Measurements from ENCODE around the gene ING4. TPM values are rescaled to one million over a fixed set of nuclear protein-coding genes. Genes with fewer than 3 reads are reported as not detected.

The ING4 gene
- total RNA-seq, 6 donors from 2014 or later = 24.3 to 79.6 (median 33.8) TPM

GRCh38 chr12:6604259-6605029 is 58.5 kb downstream of the ING4 start:
- Histone ChIP-seq H3K9me3 (no peaks in the 10 kb centered on the region), H3K27ac (peak overlapping the region; percentile 73 to 99 (median 97)), H3K4me3 (peak overlapping the region in 3 of 4 donors; percentile 76 to 99 (median 98)), H3K4me1 (peaks cover 32 to 49% (median 41%) of the 10 kb centered on the region in 4 donors), H3K27me3 (no peaks in the 10 kb centered on the region), H3K36me3 (peaks cover 29 to 30% (median 29%) of the 10 kb centered on the region in 4 donors)
- TF ChIP-seq CTCF (IDR thresholded peaks at IDR 0.05) (no peak), POLR2AphosphoS5 (IDR thresholded peaks at IDR 0.05) (no peak), EP300 (IDR thresholded peaks at IDR 0.05) (no peak), POLR2A (IDR thresholded peaks at IDR 0.05) (no peak)
- 52 to 69% methylated on average over 6 of the region's 6 CpGs for WGBS, 2 donors
- no peak for DNase-seq
- ATAC-seq (ENCODE audit: low FRiP score in 2 of 2) = no peak

- peak overlapping the region in 2 of 4 donors; percentile 2 to 15 for H3K4me3 ChIP-seq
- H3K9me3 ChIP-seq = no peaks in the 10 kb centered on the region
- ATAC-seq (ENCODE audit: low FRiP score in 2 of 2) = no peak
- H3K27me3 ChIP-seq = no peaks in the 10 kb centered on the region
- H3K27ac ChIP-seq = peak overlapping the region; percentile 57 to 99 (median 68)
- 2 to 12% methylated on average over 4 of the region's 6 CpGs for WGBS, 2 donors
- peak in 1 of 2 donors; percentile 29 for DNase-seq
- H3K36me3 ChIP-seq = peaks cover 41 to 42% (median 42%) of the 10 kb centered on the region in 4 donors
- TF ChIP-seq POLR2AphosphoS5 (IDR thresholded peaks at IDR 0.05) (peak in 1 of 2 donors; percentile 19), EP300 (IDR thresholded peaks at IDR 0.05) (no peak), POLR2A (IDR thresholded peaks at IDR 0.05) (no peak), CTCF (IDR thresholded peaks at IDR 0.05) (no peak)
- H3K4me1 ChIP-seq = peaks cover 32 to 56% (median 41%) of the 10 kb centered on the region in 4 donors
Measured at GRCh38 chr12:6603095-6603567, 59.8 kb downstream of the ING4 start.

GRCh38 chr12:6602526-6602925 is 60.4 kb downstream of the ING4 start:
- 59 to 62% methylated on average over 3 of the region's 3 CpGs for WGBS, 2 donors
- TF ChIP-seq EP300 (IDR thresholded peaks at IDR 0.05) (no peak), CTCF (IDR thresholded peaks at IDR 0.05) (no peak), POLR2A (IDR thresholded peaks at IDR 0.05) (no peak), POLR2AphosphoS5 (IDR thresholded peaks at IDR 0.05) (no peak)
- Histone ChIP-seq H3K27me3 (no peaks in the 10 kb centered on the region), H3K4me1 (peaks cover 32 to 53% (median 36%) of the 10 kb centered on the region in 4 donors), H3K36me3 (peaks cover 47 to 48% (median 48%) of the 10 kb centered on the region in 4 donors), H3K27ac (peak overlapping the region; percentile 1 to 99 (median 68)), H3K9me3 (no peaks in the 10 kb centered on the region), H3K4me3 (no peak overlapping the region)
- DNase-seq (no peak), ATAC-seq (ENCODE audit: low FRiP score in 2 of 2) (no peak)

Small RNA genes lying within 50 kb of the gene (small RNA-seq; reads per million reads assigned to genes)
- 0 reads per million in 4 donors for gene RNU6-781P

Other genes with a start within 250 kb of the ING4 start
- 1 to 10 TPM in 5 of 6 donors, not detected in 1; 1.0 to 8.8 (median 3.3) TPM for gene CD27, start 218.2 kb downstream of the ING4 start, total RNA-seq
- 10 to 100 TPM; 32.6 to 71.5 (median 46.9) TPM for gene TAPBPL, start 211.1 kb downstream of the ING4 start, total RNA-seq
- 10 to 100 TPM in 2 of 6 donors, 1 to 10 TPM in 4; 4.6 to 25.1 (median 7.1) TPM for gene VAMP1, start 192.4 kb downstream of the ING4 start, total RNA-seq
- gene MRPL51, start 169.9 kb downstream of the ING4 start, total RNA-seq = 100 to 1,000 TPM in 2 of 6 donors, 10 to 100 TPM in 4; 40.1 to 125 (median 67.2) TPM
- 10 to 100 TPM; 15.4 to 43.0 (median 25.5) TPM for gene NCAPD2, start 169.0 kb downstream of the ING4 start, total RNA-seq
- 1,000 to 10,000 TPM in 3 of 6 donors, 100 to 1,000 TPM in 3; 442 to 1,402 (median 931) TPM for gene GAPDH, start 128.6 kb downstream of the ING4 start, total RNA-seq
- 100 to 1,000 TPM in 1 of 6 donors, 10 to 100 TPM in 5; 13.3 to 108 (median 32.0) TPM for gene IFFO1, start 107.1 kb downstream of the ING4 start, total RNA-seq
- gene NOP2, start 94.8 kb downstream of the ING4 start, total RNA-seq = 10 to 100 TPM; 19.4 to 49.2 (median 36.6) TPM
- gene CHD4, start 55.7 kb downstream of the ING4 start, total RNA-seq = 100 to 1,000 TPM; 165 to 267 (median 178) TPM
- gene LPAR5, start 27.2 kb downstream of the ING4 start, total RNA-seq = 1 to 10 TPM; 1.3 to 4.4 (median 2.9) TPM
- gene ACRBP, start 15.7 kb downstream of the ING4 start, total RNA-seq = 10 to 100 TPM in 1 of 6 donors, 1 to 10 TPM in 5; 1.8 to 12.6 (median 5.9) TPM
- 10 to 100 TPM; 33.4 to 52.8 (median 43.0) TPM for gene ZNF384, start 26.3 kb upstream of the ING4 start, total RNA-seq
- under 1 TPM in 3 of 6 donors, not detected in 3; 0.13 to 0.83 (median 0.39) TPM for gene PIANP, start 37.7 kb upstream of the ING4 start, total RNA-seq
- gene COPS7A, start 60.9 kb upstream of the ING4 start, total RNA-seq = 10 to 100 TPM; 36.9 to 70.2 (median 63.0) TPM
- 100 to 1,000 TPM; 136 to 221 (median 144) TPM for gene MLF2, start 90.0 kb upstream of the ING4 start, total RNA-seq
- 100 to 1,000 TPM; 142 to 463 (median 224) TPM for gene PTMS, start 103.2 kb upstream of the ING4 start, total RNA-seq
- gene LAG3, start 109.4 kb upstream of the ING4 start, total RNA-seq = 1 to 10 TPM in 4 of 6 donors, under 1 TPM in 2; 0.46 to 2.6 (median 1.5) TPM
- gene CD4, start 126.4 kb upstream of the ING4 start, total RNA-seq = 10 to 100 TPM; 10.5 to 86.6 (median 35.6) TPM
- 10 to 100 TPM in 5 of 6 donors, 1 to 10 TPM in 1; 8.1 to 47.1 (median 16.5) TPM for gene GPR162, start 158.7 kb upstream of the ING4 start, total RNA-seq
- 10 to 100 TPM in 2 of 6 donors, 1 to 10 TPM in 4; 2.7 to 15.7 (median 7.0) TPM for gene P3H3, start 165.3 kb upstream of the ING4 start, total RNA-seq
- gene GNB3, start 177.8 kb upstream of the ING4 start, total RNA-seq = 1 to 10 TPM in 2 of 6 donors, under 1 TPM in 3, not detected in 1; 0.44 to 1.4 (median 0.86) TPM
- 10 to 100 TPM in 1 of 6 donors, 1 to 10 TPM in 3, under 1 TPM in 1, not detected in 1; 0.39 to 10.3 (median 2.8) TPM for gene CDCA3, start 188.2 kb upstream of the ING4 start, total RNA-seq
- gene USP5, start 189.0 kb upstream of the ING4 start, total RNA-seq = 10 to 100 TPM; 22.6 to 77.0 (median 35.6) TPM
- 100 to 1,000 TPM; 137 to 407 (median 309) TPM for gene TPI1, start 204.4 kb upstream of the ING4 start, total RNA-seq
- 10 to 100 TPM; 27.7 to 63.3 (median 35.0) TPM for gene SPSB2, start 210.2 kb upstream of the ING4 start, total RNA-seq
- 10 to 100 TPM; 12.0 to 83.2 (median 29.1) TPM for gene LRRC23, start 241.7 kb upstream of the ING4 start, total RNA-seq

All from upper lobe of left lung (tissue), 6 donors.